Neutrophil (primary cell): ENCODE measurements around the gene LMO7.

ENCODE experiments used
- H3K27ac ChIP-seq: fragments of 200-600 bp; sonication (generic); 2 replicates; pipeline ENCODE4 v1.5.1; 2016; ENCODE audit warnings: mild to moderate bottlenecking, moderate library complexity
- H3K27me3 ChIP-seq: fragments of 200-600 bp; sonication (generic); 2 replicates; pipeline ENCODE4 v1.6.0; 2016; ENCODE audit warnings: mild to moderate bottlenecking
- H3K36me3 ChIP-seq: fragments of 200-600 bp; sonication (generic); 2 replicates; pipeline ENCODE4 v1.5.1; 2017
- H3K4me1 ChIP-seq, 2 experiments: fragments of 200-600 bp in 1 of 2; sonication (generic) in 1 of 2; 1 replicate in 1 of 2; 2 replicates in 1 of 2; pipeline versions ENCODE4 v1.5.1 to v1.6.1; 2013 to 2016; ENCODE audit warnings: low read depth in 1 of 2, low read length in 1 of 2, mild to moderate bottlenecking in 1 of 2, moderate library complexity in 1 of 2; ENCODE audit not compliant: control insufficient read depth in 1 of 2, insufficient read depth in 1 of 2
- H3K4me3 ChIP-seq, 2 experiments: fragments of 200-600 bp in 1 of 2; sonication (generic) in 1 of 2; 1 replicate in 1 of 2; 2 replicates in 1 of 2; pipeline ENCODE4 v1.5.1; 2013 to 2016; ENCODE audit warnings: low read depth in 1 of 2, low read length in 1 of 2, mild to moderate bottlenecking in 1 of 2, moderate library complexity in 1 of 2
- H3K9me3 ChIP-seq: fragments of 200-600 bp; sonication (generic); 2 replicates; pipeline ENCODE4 v1.5.1; 2016
- TF ChIP-seq, protein P1 (sequence below): fragments of 200-600 bp; sonication (generic); IDR thresholded peaks from 2 replicates; pipeline ENCODE4 v1.5.1; 2016; ENCODE audit warnings: antibody characterized with exemption

Gene LMO7

DNA sequence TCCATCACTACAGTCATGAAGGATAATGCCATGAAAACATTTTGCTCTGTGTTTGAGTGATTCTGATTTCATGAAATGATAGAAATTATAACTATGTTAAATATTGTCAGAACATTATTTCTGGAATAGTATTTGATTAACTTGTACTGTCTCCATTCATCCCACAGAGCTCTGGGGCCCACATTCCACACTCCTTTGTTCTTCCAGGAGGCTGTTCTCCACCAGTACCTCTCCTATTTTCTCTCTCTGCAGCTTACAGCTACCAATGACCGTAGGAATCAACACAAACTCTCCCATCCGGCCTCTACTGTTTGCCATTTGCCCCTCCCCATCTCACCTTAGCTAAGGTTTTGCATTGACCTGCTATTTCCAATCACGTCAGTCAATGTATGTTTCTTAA is 240.9 kb downstream of the LMO7 start:
- no peak overlapping the region for H3K4me3 ChIP-seq
- no peak overlapping the region for H3K27ac ChIP-seq
- no peaks in the 10 kb centered on the region for H3K9me3 ChIP-seq
- H3K36me3 ChIP-seq = no peaks in the 10 kb centered on the region
- TF ChIP-seq, protein P1, sequence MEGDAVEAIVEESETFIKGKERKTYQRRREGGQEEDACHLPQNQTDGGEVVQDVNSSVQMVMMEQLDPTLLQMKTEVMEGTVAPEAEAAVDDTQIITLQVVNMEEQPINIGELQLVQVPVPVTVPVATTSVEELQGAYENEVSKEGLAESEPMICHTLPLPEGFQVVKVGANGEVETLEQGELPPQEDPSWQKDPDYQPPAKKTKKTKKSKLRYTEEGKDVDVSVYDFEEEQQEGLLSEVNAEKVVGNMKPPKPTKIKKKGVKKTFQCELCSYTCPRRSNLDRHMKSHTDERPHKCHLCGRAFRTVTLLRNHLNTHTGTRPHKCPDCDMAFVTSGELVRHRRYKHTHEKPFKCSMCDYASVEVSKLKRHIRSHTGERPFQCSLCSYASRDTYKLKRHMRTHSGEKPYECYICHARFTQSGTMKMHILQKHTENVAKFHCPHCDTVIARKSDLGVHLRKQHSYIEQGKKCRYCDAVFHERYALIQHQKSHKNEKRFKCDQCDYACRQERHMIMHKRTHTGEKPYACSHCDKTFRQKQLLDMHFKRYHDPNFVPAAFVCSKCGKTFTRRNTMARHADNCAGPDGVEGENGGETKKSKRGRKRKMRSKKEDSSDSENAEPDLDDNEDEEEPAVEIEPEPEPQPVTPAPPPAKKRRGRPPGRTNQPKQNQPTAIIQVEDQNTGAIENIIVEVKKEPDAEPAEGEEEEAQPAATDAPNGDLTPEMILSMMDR = no peak
- H3K4me1 ChIP-seq = no peaks in the 10 kb centered on the region
- H3K27me3 ChIP-seq = peaks cover 13% of the 10 kb centered on the region

DNA sequence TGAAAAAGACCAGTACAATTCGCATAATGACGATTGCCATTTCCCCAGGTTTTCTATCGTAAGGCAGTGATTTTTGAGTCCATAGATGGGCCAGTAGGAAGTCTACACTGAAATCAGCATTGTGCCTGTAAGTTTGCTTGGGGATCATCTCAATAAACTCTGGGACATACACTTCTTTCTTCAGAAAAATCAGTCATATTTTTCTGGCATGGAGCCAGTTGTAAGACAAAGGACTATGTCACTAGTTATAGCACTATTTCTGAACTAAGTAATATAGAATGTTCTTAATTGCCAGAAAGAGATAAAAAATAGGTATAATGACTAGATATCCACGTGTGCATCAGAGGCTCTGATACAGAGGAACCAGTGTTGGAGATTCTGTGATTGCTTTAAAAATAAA is 243.5 kb downstream of the LMO7 start:
- TF ChIP-seq, protein P1 = no peak
- H3K4me3 ChIP-seq = no peak overlapping the region
- H3K27me3 ChIP-seq = no peaks in the 10 kb centered on the region
- H3K36me3 ChIP-seq = no peaks in the 10 kb centered on the region
- H3K27ac ChIP-seq = no peak overlapping the region
- no peaks in the 10 kb centered on the region for H3K9me3 ChIP-seq
- H3K4me1 ChIP-seq = no peaks in the 10 kb centered on the region

DNA sequence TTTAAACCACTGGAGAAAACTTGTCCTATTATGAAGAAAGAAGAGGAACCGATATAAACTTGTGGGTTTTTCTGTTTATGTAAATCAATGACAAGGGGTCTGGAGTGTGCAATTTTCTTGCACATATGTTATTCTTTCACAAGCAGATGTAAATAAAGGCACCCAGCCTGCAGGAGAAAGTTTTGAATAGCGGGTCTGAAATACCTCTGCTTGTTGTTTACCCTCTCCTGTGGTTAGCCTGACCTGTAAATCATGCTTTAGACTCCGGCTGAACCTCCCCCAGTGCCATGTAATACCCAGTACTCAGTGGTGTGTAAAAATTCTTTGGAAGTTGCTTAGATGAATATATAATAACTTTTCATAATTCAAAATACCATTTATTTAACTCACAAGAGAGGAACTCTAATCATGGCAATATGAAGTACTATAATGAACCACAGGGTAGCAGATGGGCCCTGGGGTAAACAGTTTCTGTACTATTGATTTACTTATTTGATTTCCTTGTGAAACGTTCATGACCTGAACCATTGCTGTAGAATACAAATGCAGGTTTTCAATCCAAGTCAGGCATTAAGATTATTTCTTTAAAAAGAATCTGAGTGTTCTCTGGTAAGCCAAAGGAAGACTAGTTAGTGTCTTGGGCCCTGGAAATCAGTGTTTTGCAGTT is 245.1 kb downstream of the LMO7 start:
- TF ChIP-seq, protein P1 = no peak

DNA sequence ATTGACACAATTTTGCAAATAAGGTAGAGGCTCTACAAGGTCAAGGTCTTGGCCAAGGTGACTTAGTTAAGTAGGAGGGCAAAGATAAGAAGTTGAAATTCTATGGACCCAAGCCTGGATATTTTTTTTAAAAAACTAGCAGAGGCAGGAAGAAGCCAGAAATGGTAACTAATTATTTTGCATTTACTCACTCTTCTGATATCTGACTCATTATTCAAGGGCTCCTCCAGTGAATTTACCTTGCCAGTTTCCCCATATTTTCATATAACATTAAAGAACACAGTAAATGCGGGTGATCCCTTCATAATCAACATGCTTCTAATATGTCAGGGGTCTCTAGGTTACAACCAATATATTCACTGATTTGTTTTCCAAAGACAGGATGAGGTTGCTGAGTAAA is 246.1 kb downstream of the LMO7 start:
- Histone ChIP-seq H3K4me3 (no peak overlapping the region), H3K4me1 (no peaks in the 10 kb centered on the region), H3K27ac (no peak overlapping the region), H3K9me3 (no peaks in the 10 kb centered on the region), H3K27me3 (no peaks in the 10 kb centered on the region), H3K36me3 (no peaks in the 10 kb centered on the region)
- TF ChIP-seq, protein P1 = no peak

More for the DNA sequence above, 245.1 kb downstream of the LMO7 start:
- Histone ChIP-seq H3K36me3 (no peaks in the 10 kb centered on the region), H3K27me3 (no peaks in the 10 kb centered on the region), H3K4me1 (no peaks in the 10 kb centered on the region), H3K9me3 (no peaks in the 10 kb centered on the region), H3K27ac (no peak overlapping the region), H3K4me3 (no peak overlapping the region)

DNA sequence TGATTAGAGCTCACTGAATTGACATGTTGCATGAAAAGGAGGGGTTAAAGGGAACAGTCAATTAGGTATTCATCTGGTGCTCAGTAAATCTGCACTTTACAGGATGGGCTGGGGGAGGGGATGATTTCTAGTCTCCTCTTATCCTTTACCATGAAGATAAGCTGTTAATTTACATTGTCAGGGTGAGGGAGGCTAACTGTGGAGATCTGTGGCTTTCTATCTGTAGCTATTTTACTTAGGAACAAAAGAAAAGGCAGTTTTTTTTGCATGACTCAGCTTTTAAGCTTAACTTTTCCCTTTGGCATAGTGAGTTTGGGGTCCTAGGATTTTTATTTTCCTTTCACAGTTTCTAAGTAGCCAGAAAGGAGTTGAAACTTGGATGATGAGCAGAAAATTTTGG is 253.3 kb downstream of the LMO7 start:
- H3K4me3 ChIP-seq = no peak overlapping the region
- no peaks in the 10 kb centered on the region for H3K4me1 ChIP-seq
- no peaks in the 10 kb centered on the region for H3K9me3 ChIP-seq
- TF ChIP-seq, protein P1 = no peak
- H3K27ac ChIP-seq = no peak overlapping the region
- H3K27me3 ChIP-seq = no peaks in the 10 kb centered on the region
- no peaks in the 10 kb centered on the region for H3K36me3 ChIP-seq
